Superior temporal gyrus (tissue), 1 donor: ENCODE measurements around the gene ATOX1.
"Not testable (repeated sequence)": the region's sequence is repeated elsewhere in the genome, so short reads cannot be mapped to it uniquely, and the experiment has no call there.

Source experiments
- DNase-seq: peaks from one replicate; pipeline ENCODE4 v3.0.0-alpha.2; 2016; ENCODE audit errors: extremely low spot score

Gene ATOX1, protein sequence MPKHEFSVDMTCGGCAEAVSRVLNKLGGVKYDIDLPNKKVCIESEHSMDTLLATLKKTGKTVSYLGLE

GRCh38 chr5:151758430-151759241 lies at the start of gene ATOX1:
TSS of gene ATOX1 (minus strand) at chr5:151758631. CDS start at chr5:151758551, 80 bp downstream.
- DNase-seq, result peak; percentile 93

- no peak for DNase-seq
These were observed 47.2 kb upstream of the ATOX1 start for GRCh38 chr5:151805414-151806223.

DNA sequence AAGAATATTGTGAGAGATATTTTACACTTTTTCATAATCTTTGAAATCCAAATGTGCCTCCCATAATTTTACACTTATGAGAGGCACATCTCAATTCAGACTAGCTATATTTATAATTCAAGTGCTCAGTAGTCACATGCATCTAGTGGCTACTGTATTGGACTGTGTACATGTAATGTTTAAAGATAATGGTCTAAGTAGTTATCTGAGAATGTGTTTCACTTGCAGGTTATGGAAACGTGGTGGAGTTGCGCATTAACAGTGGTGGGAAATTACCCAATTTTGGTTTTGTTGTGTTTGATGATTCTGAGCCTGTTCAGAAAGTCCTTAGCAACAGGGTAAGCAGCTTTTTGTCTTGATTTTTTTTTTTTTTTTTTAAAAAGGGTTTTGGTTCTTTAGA lies 42.1 kb upstream of the ATOX1 start:
- no peak for DNase-seq

GRCh38 chr5:151799407-151799806 lies 41.0 kb upstream of the ATOX1 start:
- DNase-seq, result no peak

DNA sequence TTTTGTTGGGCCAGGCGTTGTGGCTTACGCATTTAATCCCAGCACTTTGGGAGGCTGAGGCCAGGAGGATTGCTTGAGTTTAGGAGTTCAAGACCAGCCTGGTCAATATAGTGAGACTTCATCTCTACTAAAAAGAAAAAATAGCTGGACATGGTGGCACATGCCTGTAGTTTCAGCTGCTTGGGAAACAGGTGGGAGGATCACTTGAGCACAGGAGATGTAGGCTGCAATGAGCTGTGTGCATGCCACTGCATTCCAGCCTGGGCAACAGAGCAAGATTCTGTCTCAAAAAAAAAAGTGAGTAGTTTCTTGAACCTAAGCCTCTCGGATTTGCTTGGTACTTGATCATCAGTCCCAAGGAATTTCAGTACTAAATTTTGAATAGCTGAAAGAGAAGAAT lies 40.2 kb upstream of the ATOX1 start:
- no peak for DNase-seq

- DNase-seq, result no peak
These were observed 37.0 kb upstream of the ATOX1 start for GRCh38 chr5:151795426-151795825.

DNA sequence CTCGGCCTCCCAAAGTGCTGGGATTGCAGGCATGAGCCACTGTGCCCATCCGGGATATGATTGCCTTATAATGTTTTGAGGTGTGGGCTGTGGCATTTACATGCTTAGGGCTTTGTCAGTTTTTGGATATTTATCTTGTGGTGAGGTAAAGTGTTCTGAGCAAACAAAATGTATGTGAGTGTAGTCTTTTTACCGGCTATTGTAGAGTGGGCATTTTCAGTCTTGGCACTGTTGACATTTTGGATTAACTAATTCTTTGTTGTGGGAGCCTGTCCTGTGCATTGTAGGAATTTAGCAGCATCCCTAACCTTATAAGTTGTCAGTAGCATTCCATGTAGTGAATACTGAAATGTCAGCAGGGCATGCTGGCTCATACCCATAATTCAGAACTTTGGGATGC lies 34.9 kb upstream of the ATOX1 start:
- DNase-seq, result no peak

GRCh38 chr5:151787817-151788216 lies 29.4 kb upstream of the ATOX1 start:
- DNase-seq, result no peak

- DNase-seq, result no peak
These were observed 28.0 kb upstream of the ATOX1 start for GRCh38 chr5:151786468-151786867.

- no peak for DNase-seq
These were observed 25.7 kb upstream of the ATOX1 start for GRCh38 chr5:151784141-151784540.

GRCh38 chr5:151783664-151784063 lies 25.2 kb upstream of the ATOX1 start:
- DNase-seq, result not testable (repeated sequence)

DNA sequence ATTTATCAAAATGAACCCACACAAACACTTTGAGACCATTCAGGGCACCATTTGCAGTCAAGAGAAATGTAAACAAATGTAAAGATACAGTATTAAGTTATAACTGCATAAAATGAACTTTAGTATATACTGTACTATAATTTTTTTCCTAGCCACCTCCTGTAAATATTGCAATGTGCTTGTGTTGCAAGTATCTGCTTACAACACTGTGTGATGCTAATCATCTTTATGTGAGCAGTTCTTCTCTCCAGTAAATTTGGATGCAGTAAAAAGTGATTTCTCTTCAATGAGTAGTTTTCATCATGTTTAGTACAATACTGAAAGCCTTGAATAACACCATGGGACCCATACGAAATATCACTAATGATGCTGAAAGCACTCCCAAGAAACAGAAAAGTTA lies 22.8 kb upstream of the ATOX1 start:
- no peak for DNase-seq

DNA sequence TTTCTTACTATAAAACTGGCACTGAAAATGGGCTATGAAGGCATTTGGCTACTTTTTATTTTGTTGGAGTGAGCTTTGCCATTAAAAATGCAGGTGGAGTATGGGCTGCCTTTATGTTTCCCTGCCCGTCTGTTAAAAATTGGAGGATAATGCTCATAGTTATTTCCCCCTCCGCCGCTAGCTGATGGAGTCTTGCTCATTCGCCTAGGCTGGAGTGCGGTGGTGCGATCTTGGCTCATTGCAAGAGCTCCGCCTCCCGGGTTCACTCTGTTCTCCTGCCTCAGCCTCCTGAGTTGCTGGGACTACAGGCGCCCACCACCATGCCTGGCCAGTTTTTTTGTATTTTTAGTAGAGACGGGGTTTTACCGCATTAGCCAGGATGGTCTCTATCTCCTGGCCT lies 21.9 kb upstream of the ATOX1 start:
- no peak for DNase-seq

DNA sequence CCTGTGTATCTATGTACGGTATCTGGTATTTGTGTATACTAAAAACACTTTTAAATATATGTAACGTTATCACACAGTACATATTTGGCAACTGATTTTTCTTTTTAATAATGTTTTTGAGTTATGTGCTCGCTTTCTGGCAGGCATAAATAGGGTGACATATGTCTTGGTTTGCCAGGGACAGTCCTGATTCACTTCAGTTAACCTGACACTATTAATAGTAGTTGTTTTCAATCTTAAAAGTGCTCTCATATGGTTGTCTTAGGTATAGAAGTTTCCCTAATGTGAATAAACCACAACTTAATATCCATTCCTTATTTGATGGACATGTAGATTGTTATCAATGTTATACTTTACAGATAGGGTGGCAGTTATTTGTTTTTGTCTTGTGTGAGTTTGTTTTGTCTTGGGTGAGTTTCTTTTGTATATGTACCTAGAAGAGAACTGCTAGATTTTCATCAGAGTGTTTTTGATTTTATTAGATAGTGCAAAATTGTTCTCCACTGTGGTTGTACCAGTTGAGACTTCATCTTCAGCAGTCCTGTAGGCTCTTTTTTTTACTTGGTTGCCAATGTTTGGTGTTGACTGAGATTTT lies 21.2 kb upstream of the ATOX1 start:
- no peak for DNase-seq

DNA sequence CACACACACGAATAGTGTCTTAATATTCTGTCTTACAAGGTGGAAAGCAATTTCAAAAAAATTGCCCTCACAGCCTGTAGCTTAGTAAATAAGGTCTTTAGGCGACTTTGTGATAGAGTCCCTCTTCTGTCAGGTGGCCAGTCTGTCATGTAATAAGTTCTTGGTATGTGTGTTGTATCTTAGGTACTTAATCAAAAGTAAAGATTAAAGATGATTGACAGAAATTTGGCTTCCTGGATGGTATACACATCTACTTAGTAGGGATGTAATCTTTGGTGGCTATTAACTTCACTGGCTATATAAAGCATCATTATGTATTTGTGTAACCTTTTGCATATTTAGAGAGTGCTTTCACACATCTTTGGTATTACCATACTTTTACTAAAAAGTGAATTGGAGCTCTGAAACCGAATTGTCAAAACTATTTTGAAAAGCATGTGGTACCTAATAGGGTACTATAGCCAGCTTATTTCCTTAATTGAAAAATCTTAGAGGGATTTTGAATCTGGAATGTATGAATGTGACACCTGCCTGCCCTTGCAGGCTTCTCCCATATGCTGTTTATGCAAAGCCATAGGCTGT lies 16.7 kb upstream of the ATOX1 start:
- no peak for DNase-seq

DNA sequence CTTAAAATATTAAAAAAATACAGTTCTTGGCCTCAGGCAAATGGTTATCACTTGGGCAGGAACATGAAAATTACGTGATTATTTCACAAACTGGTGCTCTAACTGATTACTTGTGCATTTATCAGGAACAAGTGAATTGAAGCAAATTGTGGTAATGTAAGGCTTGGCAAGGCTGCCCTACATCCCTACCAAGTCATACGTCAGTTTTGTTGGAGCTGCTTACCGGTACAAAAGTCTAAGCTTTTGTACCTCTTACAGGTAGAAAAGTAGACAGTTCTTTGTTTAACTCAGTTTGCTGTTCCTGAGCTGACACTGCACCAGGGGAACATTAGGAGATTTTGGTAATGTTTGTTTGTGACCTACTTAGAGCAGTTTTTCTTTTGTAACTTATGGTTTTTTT lies 15.5 kb upstream of the ATOX1 start:
- no peak for DNase-seq

DNA sequence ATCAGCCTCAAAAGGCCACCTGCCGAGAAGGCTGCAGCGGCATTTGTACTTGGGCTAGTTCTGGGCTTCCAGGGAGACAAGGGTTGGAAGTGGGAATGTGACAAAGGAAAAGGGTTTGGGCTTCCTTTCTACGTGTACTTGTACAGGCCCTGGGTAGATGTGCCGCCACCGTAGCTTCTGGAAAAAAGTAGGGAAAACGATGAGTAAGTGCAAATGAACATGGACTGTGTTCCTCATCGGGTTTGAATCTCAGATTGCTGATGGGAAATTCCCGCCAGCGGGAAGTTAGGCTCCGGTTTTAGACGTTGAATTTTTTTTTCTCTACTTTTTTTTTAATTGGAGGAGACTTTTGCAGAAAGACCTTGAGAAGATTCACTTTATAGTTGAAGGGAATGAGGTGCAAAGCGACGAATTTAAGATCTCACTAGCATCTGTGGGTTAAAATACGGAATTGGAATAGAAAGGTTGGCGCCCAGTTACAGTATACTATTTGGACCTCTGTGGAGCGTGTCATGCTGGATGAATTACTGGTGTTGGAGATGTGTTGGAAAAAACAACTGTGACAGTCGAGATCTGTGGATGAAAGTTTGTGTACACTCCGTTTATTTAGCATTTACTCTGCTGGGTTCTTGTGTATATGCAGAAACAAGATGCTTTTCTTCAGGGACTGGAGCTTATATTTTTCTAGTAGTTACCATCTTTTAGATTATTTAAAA lies 14.6 kb upstream of the ATOX1 start:
- peak; percentile 40 for DNase-seq

- no peak for DNase-seq
These were observed 13.8 kb upstream of the ATOX1 start for GRCh38 chr5:151772029-151772845.

DNA sequence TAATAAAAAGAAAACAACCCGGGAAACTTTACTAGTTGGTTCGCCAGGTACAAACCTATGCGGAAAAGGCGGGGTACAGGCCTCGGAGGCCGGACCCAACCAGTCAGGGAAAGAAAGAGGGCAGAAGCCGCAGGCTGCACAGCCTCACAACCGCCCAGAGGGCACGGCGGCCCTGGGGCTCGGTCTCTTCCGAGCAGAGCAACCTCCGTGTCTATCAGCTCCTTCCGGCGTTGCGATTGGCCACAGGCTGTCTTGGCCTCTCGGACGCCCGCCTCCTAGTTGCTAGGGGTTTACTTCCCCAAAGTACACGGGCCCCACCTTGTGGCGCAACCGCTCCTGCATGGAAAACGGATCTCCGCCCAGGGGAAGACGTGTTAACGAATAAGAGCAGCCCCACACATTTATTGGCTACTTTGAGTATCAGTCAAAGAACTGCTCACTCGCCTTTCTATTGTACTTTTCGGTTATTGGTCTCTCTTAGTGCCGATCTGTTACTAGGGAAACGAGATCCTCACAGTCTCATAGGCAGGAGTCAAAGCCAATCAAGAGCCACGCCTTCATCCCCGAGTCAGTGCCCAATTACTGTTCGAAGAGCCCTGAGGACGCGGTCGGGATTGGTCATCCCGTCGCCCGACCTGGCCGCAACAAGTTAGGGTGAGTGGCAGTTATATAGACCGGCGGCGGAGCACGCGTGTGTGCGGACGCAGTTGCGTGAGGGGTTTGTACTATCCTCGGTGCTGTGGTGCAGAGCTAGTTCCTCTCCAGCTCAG lies 13.0 kb upstream of the ATOX1 start, which contains the start of gene G3BP1:
Gene G3BP1 (plus strand): TSS at position 696 of the 770 bp plus-strand sequence. CDS start 14,667 bp downstream, outside the sequence.
- peak; percentile 100 for DNase-seq
